Breast epithelium (tissue), 3 donors: ENCODE results near the gene ITIH5.

Experiments
- CTCF ChIP-seq, 3 donors: fragments of 450-650 bp; IDR thresholded peaks; one replicate each; pipeline ENCODE4 v1.5.1; 2016 to 2017; ENCODE audit warnings: antibody characterized with exemption in 3 of 3, mild to moderate bottlenecking in 3 of 3, moderate library complexity in 3 of 3
- POLR2A ChIP-seq: fragments of 450-650 bp; IDR thresholded peaks from one replicate; pipeline ENCODE4 v1.6.1; 2016; ENCODE audit warnings: antibody characterized with exemption, mild to moderate bottlenecking, moderate library complexity

- no peak for TF ChIP-seq CTCF (IDR thresholded peaks at IDR 0.05)
- TF ChIP-seq POLR2A = no peak
Measured at GRCh38 chr10:7662522-7662921, 4.2 kb downstream of the ITIH5 start.
